RWPE2 (cell line): ENCODE measurements around the gene CES2.

Source experiments
- ATAC-seq: fragments of 200-7000 bp; cut with Tn5 transposase; 3 replicates; pipeline ENCODE4 v1.9.1; 2021; ENCODE audit warnings: low read depth
- DNase-seq: peaks from one replicate; pipeline ENCODE4 v3.0.0-alpha.2; 2020; ENCODE audit warnings: low spot score
- H3K27ac ChIP-seq: fragments of 450-650 bp; 2 replicates; pipeline ENCODE4 v1.5.1; 2017; ENCODE audit warnings: mild to moderate bottlenecking; ENCODE audit not compliant: poor library complexity, severe bottlenecking
- H3K27me3 ChIP-seq: fragments of 250-450 bp; sonication (Bioruptor Pico); 2 replicates; pipeline ENCODE4 v1.5.1; 2021; ENCODE audit warnings: mild to moderate bottlenecking, moderate library complexity; ENCODE audit not compliant: insufficient read depth, poor library complexity, severe bottlenecking
- H3K36me3 ChIP-seq: fragments of 250-450 bp; sonication (Bioruptor Pico); 2 replicates; pipeline ENCODE4 v1.5.1; 2020; ENCODE audit warnings: low read depth, mild to moderate bottlenecking, moderate library complexity
- H3K4me1 ChIP-seq: fragments of 250-450 bp; sonication (Bioruptor Pico); 2 replicates; pipeline ENCODE4 v1.5.1; 2021; ENCODE audit warnings: mild to moderate bottlenecking, moderate library complexity; ENCODE audit not compliant: insufficient read depth, poor library complexity, severe bottlenecking
- H3K4me3 ChIP-seq: fragments of 250-450 bp; sonication (Bioruptor Pico); 2 replicates; pipeline ENCODE4 v1.5.1; 2021; ENCODE audit warnings: mild to moderate bottlenecking, moderate library complexity; ENCODE audit not compliant: severe bottlenecking
- H3K9me3 ChIP-seq: fragments of 250-450 bp; sonication (Bioruptor Pico); 2 replicates; pipeline ENCODE4 v1.5.1; 2021; ENCODE audit warnings: mild to moderate bottlenecking, moderate library complexity; ENCODE audit not compliant: severe bottlenecking
- CTCF ChIP-seq: fragments of 450-650 bp; IDR thresholded peaks from one replicate; pipeline ENCODE4 v1.5.1; 2017; ENCODE audit warnings: mild to moderate bottlenecking, moderate library complexity; ENCODE audit not compliant: poor library complexity, severe bottlenecking

Gene CES2

DNA sequence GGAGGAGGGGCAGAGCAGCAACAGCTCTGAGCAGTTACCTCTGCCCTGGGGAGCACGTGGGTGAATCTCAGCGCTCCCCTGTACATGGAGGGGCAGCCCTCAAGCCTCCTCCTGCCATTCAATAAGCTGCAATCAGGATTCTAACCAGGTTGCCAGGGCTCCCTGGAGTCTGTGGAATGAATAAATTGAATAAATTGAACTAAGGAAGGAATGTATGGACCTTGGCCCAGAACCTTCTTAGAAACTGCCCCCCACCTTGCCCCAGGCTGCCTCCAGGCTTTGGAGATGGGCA, 15.1 kb upstream of the CES2 start:
- no peak for ATAC-seq
- H3K4me1 ChIP-seq, result no peaks in the 10 kb centered on the region
- H3K27ac ChIP-seq, result no peak overlapping the region
- H3K27me3 ChIP-seq, result peaks cover 11% of the 10 kb centered on the region
- no peak for TF ChIP-seq CTCF
- no peaks in the 10 kb centered on the region for H3K36me3 ChIP-seq
- no peak for DNase-seq
- no peaks in the 10 kb centered on the region for H3K9me3 ChIP-seq
- no peak overlapping the region for H3K4me3 ChIP-seq

- Histone ChIP-seq H3K9me3 (no peaks in the 10 kb centered on the region), H3K36me3 (no peaks in the 10 kb centered on the region), H3K27me3 (peaks cover 20% of the 10 kb centered on the region), H3K27ac (no peak overlapping the region), H3K4me1 (no peaks in the 10 kb centered on the region), H3K4me3 (no peak overlapping the region)
- no peak; the same call in 2 of the 3 replicates for ATAC-seq
- TF ChIP-seq CTCF, result no peak
- no peak for DNase-seq
Observed at GRCh38 chr16:66920924-66921680, 14.2 kb upstream of the CES2 start.

DNA sequence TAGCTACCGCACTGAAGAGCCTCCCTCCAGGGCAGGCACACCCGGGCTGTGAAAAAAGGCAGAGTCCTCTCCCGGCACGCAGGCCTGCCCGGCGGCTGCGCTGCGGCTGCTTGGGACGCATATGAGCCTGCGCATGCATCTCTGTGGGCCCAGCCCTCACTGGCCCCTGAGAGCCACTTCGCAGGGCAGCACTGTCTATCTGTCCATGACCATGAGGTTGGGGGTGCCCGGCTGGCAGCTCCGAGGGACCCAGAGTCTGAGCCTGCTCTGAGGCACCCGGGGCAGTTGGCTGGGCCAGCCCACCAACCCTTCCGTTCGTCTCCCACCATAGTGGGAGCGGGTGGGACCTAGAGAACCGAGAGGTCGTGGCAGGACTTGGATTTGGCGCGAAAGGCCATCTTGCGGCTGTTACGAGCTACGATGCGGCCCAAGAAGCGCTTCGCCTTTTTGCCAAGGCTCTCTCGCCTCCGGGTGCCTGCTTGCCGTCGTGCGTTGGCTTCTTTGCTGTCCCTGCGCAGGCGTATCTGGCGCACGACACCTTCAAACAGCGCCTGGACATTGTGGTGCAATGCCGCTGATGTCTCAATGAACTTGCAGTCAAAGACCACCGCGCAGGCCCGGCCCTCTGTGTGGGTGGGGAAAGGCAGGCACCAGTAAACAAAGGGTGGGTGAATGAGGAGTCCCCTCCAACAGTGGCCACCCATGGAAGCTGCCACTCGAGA, 13.4 kb upstream of the CES2 start:
- Histone ChIP-seq H3K27me3 (peaks cover 20% of the 10 kb centered on the region), H3K4me3 (no peak overlapping the region), H3K36me3 (no peaks in the 10 kb centered on the region), H3K9me3 (no peaks in the 10 kb centered on the region), H3K27ac (no peak overlapping the region), H3K4me1 (peaks cover under 1% of the 10 kb centered on the region)
- TF ChIP-seq CTCF, result no peak
- no peak for DNase-seq
- ATAC-seq, result no peak

- peaks cover 20% of the 10 kb centered on the region for H3K27me3 ChIP-seq
Observed at GRCh38 chr16:66923247-66923731, 12.0 kb upstream of the CES2 start.

More at GRCh38 chr16:66923247-66923731, 12.0 kb upstream of the CES2 start:
- no peak for DNase-seq
- ATAC-seq, result no peak
- no peaks in the 10 kb centered on the region for H3K36me3 ChIP-seq
- no peak for TF ChIP-seq CTCF
- peaks cover 15% of the 10 kb centered on the region for H3K4me1 ChIP-seq
- H3K9me3 ChIP-seq, result no peaks in the 10 kb centered on the region
- no peak overlapping the region for H3K27ac ChIP-seq
- H3K4me3 ChIP-seq, result no peak overlapping the region
